HG03159 (cell line): ENCODE results near the gene COX19.
"Not testable (repeated sequence)": the region's sequence is repeated elsewhere in the genome, so short reads cannot be mapped to it uniquely, and the experiment has no call there.

Source experiments
- ATAC-seq: cut with Tn5 transposase; IDR thresholded peaks from one replicate; pipeline ENCODE4 v1.9.1; 2021; ENCODE audit warnings: mild to moderate bottlenecking, moderate library complexity; ENCODE audit not compliant: unreplicated experiment

COX19 gene

GRCh38 chr7:949021-949934, 26.1 kb downstream of the COX19 start:
- no peak for ATAC-seq

DNA sequence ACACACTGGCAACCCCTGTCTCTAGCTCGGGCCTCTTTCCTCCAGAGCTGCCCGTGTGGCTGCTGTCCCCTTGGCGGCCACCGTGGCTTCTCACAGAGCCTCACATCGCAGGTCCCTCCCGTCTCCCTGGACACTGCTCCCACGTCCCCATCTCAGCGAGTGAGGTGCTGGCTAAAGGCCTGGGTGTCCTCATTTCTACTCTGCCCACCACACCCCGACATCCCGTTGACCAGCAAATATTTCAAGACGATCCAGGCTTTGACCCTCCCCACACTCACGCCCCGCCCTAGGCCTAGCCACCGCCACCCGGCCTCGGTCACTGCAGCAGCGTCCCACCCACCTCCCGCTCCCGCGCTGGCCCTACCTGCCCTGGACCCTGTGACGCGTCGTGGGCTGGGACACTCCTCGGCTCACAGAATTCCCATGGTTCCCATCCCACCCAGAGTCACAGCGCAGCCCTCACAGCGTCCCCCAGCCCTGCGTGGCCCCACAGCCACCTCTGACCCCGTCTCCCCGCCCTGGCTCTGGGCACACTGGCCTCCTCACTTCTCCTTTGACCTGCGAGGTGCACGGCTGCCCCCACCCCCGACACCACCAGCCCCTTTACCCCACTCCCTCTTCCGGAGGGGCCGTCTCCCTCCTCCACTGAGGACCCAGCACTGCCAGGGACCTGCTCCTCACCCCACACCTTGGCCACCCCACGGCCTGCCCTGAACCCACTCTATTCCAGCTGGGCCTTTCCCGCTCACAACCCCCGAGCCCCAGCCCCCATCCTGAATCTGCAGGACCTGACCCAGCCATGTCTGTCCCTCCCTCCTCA, 27.7 kb downstream of the COX19 start:
- ATAC-seq, result no peak

DNA sequence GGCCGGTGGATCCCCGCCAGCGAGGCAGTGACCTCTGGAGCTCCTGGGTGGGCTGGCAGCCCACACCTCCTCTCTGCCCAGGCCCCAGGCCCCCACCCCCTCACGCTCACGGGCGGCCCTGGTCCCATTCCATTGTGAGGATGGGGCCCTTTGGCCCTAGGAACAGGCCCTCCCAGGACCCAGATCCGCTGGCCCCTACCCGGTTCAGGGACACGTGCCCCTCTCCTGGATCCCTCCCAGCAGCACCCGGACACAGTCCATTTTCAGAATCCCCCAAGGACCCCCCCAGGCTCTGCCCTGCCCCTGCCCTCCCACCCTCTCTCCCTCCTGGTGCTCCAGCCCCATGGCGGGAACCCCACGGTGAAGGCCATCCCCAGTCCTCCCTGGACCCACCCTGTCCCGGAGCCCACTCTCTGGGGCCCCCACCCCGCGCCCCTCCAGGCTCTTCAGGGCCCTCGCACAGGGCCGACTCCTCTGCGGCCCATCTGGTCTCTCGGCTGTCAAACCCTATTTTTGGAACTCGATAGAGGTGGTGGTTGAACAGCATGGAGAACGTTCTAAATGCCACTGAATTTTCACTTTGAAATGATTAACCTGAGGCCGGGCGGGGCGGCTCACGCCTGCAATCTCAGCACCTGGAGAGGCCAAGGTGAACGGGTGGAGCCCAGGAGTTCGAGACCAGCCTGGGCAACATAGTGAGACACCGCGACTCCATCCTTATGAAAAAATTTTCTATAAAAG, 28.9 kb downstream of the COX19 start:
- no peak for ATAC-seq

DNA sequence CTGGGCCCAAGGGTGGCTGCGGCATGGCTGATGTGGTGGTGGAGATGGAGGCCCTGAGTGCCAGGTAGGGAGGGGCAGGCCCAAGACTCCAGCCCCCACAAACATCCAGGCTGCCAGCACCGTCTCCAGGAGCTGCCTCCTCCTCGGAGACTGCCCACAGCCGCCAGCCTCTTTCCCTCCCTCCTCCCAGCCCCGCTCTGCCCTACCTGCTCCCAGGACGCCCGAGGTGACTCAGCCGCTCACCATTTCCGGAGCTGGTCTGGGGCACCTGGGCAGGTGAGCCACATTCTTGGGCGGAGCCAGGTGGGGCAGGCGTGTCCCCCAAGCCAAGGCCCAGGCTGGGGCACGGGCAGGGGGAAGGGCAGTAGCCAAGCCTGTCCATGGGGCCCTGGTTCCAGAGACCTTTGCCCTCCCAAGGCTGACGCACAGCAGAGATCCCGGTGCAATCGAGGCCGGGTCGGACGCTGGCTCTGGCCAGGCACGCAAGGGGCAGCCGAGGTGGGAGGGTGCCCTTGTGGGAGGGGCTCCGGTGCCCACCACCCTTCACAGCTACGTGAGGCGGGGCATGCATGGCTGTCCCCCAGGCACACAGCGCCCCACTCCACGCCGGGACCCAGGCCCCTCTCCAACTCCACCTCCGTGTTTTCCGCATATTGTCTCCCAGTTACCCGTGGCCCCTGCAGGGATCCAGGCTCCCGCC, 29.6 kb downstream of the COX19 start:
- no peak for ATAC-seq

- ATAC-seq, result no peak
Measured at GRCh38 chr7:945147-945555, 30.2 kb downstream of the COX19 start.

GRCh38 chr7:944744-945143, 30.6 kb downstream of the COX19 start:
- ATAC-seq, result no peak

- ATAC-seq, result not testable (repeated sequence)
Measured at GRCh38 chr7:943793-944192, 31.6 kb downstream of the COX19 start.

DNA sequence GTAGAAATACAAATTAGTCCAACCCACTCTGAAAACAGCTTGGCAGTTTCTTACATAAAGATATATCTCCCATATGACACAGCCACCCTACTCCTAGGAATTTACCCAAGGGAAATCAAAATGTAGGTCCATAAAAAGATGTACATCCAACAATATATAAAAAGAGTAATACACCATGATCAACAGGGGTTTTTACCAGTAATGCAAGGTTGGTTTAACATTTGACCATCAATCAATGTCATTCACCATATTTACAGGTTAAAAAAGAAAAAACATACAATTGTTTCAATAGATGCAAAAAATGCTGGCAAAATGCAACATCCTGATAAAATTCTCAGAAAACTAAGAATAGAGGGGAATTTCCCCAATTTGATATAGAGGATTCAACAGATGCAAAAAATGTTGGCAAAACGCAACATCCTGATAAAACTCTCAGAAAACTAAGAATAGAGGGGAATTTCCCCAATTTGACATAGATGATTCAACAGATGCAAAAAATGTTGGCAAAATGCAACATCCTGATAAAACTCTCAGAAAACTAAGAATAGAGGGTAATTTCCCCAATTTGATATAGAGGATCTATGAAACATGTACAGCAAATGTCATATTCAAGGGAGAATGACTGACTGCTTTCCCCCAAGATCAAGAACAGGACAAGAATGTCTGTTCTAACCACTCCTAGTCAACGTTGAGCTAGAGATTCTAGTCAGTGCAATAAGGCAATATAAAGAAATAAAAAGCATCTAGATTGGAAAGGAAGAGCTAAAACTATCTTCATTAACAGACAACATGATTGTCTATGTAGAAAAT, 34.5 kb downstream of the COX19 start:
- no peak for ATAC-seq

- ATAC-seq, result no peak
Measured at GRCh38 chr7:939843-940242, 35.5 kb downstream of the COX19 start.

GRCh38 chr7:938546-939185, 36.7 kb downstream of the COX19 start:
- no peak for ATAC-seq

DNA sequence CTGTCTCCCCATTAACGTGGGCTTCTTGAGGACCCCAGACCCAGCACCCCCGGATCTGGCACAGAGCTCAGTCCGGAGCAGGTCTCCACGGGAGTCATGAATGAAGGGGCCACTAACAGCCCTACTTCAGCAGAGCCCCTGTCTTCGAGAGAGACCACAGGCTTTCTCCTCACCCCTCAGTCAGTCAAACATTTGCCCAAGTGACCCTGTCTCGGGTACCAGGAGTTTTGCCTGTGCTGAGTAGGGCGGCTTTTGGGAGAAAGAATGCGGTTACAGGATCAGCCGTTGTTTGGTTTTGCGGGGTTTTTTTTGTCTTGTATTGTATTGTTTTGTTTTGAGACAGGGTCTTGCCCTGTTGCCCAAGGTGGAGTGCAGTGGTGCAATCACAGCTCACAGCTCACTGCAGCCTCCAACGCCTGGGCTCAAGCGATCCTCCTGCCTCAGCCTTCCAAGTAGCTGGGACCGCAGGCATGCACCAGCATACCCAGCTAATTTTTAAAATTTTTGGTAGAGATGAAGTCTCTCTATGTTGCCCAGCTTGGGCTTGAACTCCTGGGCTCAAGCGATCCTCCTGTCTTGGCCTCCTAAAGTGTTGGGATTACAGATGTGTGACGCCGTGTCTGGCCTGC, 37.4 kb downstream of the COX19 start:
- ATAC-seq, result no peak

DNA sequence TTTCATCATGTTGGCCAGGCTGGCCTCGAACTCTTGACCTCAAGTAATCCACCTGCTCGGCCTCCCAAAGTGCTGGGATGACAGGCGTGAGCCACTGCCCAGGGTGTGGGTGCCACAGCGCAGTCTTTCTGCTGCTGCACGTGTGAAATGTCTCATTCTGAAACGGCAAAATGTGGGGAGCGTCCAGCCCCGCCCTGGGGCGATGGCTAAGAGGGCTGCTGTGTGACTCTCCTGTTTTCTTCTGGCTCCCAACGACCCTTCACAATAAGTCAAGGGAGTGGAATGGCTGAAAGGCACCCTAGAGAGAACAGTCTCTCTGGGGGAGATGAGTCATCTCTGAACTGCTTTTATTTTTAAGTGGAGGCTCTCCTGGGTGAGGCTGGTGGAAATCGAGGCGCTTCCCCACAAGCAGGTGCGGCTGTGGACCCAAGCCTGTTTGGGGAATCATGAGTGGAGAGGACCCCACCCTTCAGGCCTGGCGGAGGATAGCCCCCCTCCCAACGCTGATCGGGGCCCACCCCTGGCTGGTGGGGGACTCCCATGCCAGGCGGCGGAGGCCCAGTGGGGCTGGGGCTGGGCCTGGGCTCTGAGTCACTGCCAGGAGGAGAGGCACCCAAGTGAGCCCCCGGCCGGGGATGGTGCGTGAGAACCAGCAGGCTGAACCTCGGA, 38.8 kb downstream of the COX19 start:
- peak; percentile 76 for ATAC-seq

DNA sequence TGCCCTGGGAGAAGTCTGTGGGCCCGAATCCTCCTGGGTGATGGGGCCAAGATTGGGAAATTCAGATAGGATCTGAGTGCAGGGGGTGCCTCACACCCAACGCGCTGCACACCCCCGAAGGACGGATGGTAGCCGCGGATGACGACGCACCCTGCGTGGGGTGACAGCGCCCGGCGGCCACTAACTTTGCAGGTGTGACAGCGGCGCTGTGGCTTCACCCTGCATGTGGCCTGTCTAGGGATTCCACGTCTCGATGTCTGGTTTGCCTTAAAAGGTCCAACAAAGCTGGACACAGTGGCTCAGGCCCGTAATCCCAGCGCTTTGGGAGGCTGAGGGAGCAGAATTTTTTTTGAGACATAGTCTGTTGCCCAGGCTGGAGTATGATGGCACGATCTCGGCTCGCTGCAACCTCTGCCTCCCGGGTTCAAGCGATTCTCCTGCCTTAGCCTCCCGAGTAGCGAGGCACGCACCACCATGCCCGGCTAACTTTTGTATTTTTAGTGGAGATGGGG, 39.4 kb downstream of the COX19 start:
- no peak for ATAC-seq

GRCh38 chr7:935164-935873, 40.0 kb downstream of the COX19 start:
- ATAC-seq, result no peak

DNA sequence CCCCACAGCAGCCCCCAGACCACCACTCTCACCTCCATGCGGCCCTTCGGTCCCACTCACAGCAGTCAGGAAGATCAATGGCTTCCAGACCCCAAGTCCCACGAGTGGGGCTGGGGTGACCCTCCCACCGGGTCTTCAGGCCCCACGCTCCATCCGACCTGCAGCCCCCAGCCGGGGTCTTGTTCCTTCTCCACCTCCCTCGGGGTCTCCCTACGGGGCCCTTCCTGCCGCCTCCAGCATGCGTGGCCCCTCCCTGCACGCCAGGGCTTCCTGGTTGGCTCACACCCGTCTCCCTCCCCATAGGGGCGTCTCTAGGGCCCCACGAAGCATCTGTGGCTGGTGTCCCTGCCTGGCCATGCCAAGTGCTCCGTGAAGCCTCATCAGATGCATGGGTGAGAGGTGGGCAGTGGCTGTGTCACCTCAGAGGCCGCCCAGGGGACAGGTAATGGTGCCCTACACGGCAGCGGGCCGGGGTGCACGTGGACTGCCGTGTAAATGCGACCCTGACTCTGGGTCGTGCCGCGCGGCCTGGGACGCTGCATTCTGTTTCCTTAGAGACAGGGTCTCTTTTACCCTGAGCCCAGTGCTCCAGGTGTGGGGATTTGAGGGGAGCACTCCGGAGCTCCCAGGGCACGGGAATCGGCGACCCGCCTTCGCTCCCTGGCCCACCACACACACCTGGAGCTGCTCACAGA, 40.7 kb downstream of the COX19 start:
- ATAC-seq, result no peak

DNA sequence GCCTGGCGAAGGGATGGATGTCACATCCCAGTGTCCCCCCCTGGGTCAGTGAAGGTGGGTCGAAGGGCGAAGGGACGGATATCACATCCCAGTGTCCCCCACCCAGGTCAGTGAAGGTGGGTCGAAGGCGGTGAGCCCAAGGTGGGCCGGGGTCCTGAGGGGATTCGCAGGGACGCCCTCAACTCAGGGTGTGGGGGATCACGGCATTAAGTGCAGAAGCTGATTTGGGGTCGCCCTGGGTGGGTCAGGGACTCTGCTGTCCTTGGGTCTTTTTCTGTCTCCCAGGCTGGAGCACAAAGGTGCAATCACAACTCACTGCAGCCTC, 42.7 kb downstream of the COX19 start:
- ATAC-seq, result no peak
